Activated T-cell treated with anti-CD3 and anti-CD28 coated beads, Interleukin-2, amount 50 U/mL, for 4 hours (primary cell): Measurements from ENCODE around the gene COX19. TPM values are rescaled to one million over a fixed set of nuclear protein-coding genes. Genes with fewer than 3 reads are reported as not detected.
A peak's percentile ranks its signal among the peaks of the same experiment; 100 is the strongest.

Source experiments
- ATAC-seq, 2 donors: fragments of 200-7000 bp; cut with Tn5 transposase; one replicate each; pipeline ENCODE4 v1.10.0; 2021
- DNase-seq: peaks from one replicate; pipeline ENCODE4 v3.0.0-alpha.2; 2020
- H3K27me3 Mint-ChIP-seq: one replicate; pipeline ENCODE4 v1.8.0; 2021; ENCODE audit warnings: low read depth, mixed read lengths
- H3K36me3 Mint-ChIP-seq: one replicate; pipeline ENCODE4 v1.8.0; 2022; ENCODE audit warnings: mixed read lengths; ENCODE audit not compliant: insufficient read depth
- H3K4me1 Mint-ChIP-seq: one replicate; pipeline ENCODE4 v1.8.0; 2021; ENCODE audit warnings: low read depth, mixed read lengths
- H3K4me3 Mint-ChIP-seq: one replicate; pipeline ENCODE4 v1.8.0; 2021; ENCODE audit warnings: mild to moderate bottlenecking, moderate library complexity, mixed read lengths
- H3K9me3 Mint-ChIP-seq: one replicate; pipeline ENCODE4 v1.8.0; 2021; ENCODE audit warnings: mixed read lengths
- total RNA-seq, 3 donors: library from RNA; stranded (reverse); gene quantifications; one replicate each; pipeline ENCODE4 v1.2.1, GENCODE V29; 2021

The COX19 gene
- total RNA-seq, 3 donors from 2014 or later, result 17.5 to 19.0 (median 18.9) TPM

- H3K4me3 Mint-ChIP-seq, result peak overlapping the region; percentile 31
- H3K27me3 Mint-ChIP-seq, result no peaks in the 10 kb centered on the region
- peaks cover 43% of the 10 kb centered on the region for H3K4me1 Mint-ChIP-seq
- DNase-seq (no peak), ATAC-seq (no peak)
- no peaks in the 10 kb centered on the region for H3K9me3 Mint-ChIP-seq
- no peaks in the 10 kb centered on the region for H3K36me3 Mint-ChIP-seq
These were observed 54.3 kb downstream of the COX19 start for GRCh38 chr7:921071-921461.

- H3K4me3 Mint-ChIP-seq, result no peak overlapping the region
- H3K9me3 Mint-ChIP-seq, result no peaks in the 10 kb centered on the region
- no peaks in the 10 kb centered on the region for H3K27me3 Mint-ChIP-seq
- peaks cover 42% of the 10 kb centered on the region for H3K4me1 Mint-ChIP-seq
- no peaks in the 10 kb centered on the region for H3K36me3 Mint-ChIP-seq
- ATAC-seq, result no peak
- peak; percentile 28 for DNase-seq
These were observed 54.8 kb downstream of the COX19 start for GRCh38 chr7:920351-921070.

GRCh38 chr7:919924-920341 lies 55.4 kb downstream of the COX19 start:
- ATAC-seq (no peak), DNase-seq (no peak)
- Mint-ChIP-seq H3K4me1 (peaks cover 41% of the 10 kb centered on the region), H3K9me3 (no peaks in the 10 kb centered on the region), H3K4me3 (no peak overlapping the region), H3K27me3 (no peaks in the 10 kb centered on the region), H3K36me3 (no peaks in the 10 kb centered on the region)

- no peaks in the 10 kb centered on the region for H3K27me3 Mint-ChIP-seq
- DNase-seq (no peak), ATAC-seq (no peak)
- H3K9me3 Mint-ChIP-seq, result no peaks in the 10 kb centered on the region
- peaks cover 34% of the 10 kb centered on the region for H3K4me1 Mint-ChIP-seq
- H3K36me3 Mint-ChIP-seq, result no peaks in the 10 kb centered on the region
- H3K4me3 Mint-ChIP-seq, result no peak overlapping the region
These were observed 56.3 kb downstream of the COX19 start for GRCh38 chr7:919114-919442.

- Mint-ChIP-seq H3K27me3 (no peaks in the 10 kb centered on the region), H3K4me3 (no peak overlapping the region), H3K36me3 (no peaks in the 10 kb centered on the region), H3K4me1 (peaks cover 34% of the 10 kb centered on the region), H3K9me3 (no peaks in the 10 kb centered on the region)
- DNase-seq, result no peak
- ATAC-seq, result no peak
These were observed 56.8 kb downstream of the COX19 start for GRCh38 chr7:918441-919113.

GRCh38 chr7:918118-918425 lies 57.3 kb downstream of the COX19 start:
- no peak overlapping the region for H3K4me3 Mint-ChIP-seq
- no peak for ATAC-seq
- H3K36me3 Mint-ChIP-seq, result no peaks in the 10 kb centered on the region
- H3K4me1 Mint-ChIP-seq, result peaks cover 30% of the 10 kb centered on the region
- H3K9me3 Mint-ChIP-seq, result no peaks in the 10 kb centered on the region
- DNase-seq, result no peak
- H3K27me3 Mint-ChIP-seq, result no peaks in the 10 kb centered on the region

GRCh38 chr7:917255-918117 lies 57.9 kb downstream of the COX19 start:
- Mint-ChIP-seq H3K4me3 (no peak overlapping the region), H3K4me1 (peaks cover 26% of the 10 kb centered on the region), H3K36me3 (no peaks in the 10 kb centered on the region)

GRCh38 chr7:916291-916941 lies 58.9 kb downstream of the COX19 start:
- no peaks in the 10 kb centered on the region for H3K27me3 Mint-ChIP-seq
- no peak overlapping the region for H3K4me3 Mint-ChIP-seq
- no peak for ATAC-seq
- H3K36me3 Mint-ChIP-seq, result no peaks in the 10 kb centered on the region
- H3K4me1 Mint-ChIP-seq, result peaks cover 19% of the 10 kb centered on the region
- no peak for DNase-seq
- no peaks in the 10 kb centered on the region for H3K9me3 Mint-ChIP-seq

More at GRCh38 chr7:917255-918117, 57.9 kb downstream of the COX19 start:
- ATAC-seq, result no peak
- no peaks in the 10 kb centered on the region for H3K27me3 Mint-ChIP-seq
- H3K9me3 Mint-ChIP-seq, result no peaks in the 10 kb centered on the region
- DNase-seq, result no peak

Other genes with a start within 250 kb of the COX19 start
- 10 to 100 TPM; 52.3 to 69.3 (median 52.3) TPM for gene DNAAF5, start 248.8 kb downstream of the COX19 start, total RNA-seq
- gene PRKAR1B, start 248.3 kb downstream of the COX19 start, total RNA-seq, result 10 to 100 TPM; 38.8 to 58.6 (median 49.9) TPM
- gene SUN1, start 143.1 kb downstream of the COX19 start, total RNA-seq, result 10 to 100 TPM; 61.5 to 69.1 (median 63.0) TPM
- gene GET4, start 99.0 kb downstream of the COX19 start, total RNA-seq, result 10 to 100 TPM; 47.9 to 55.3 (median 52.1) TPM
- gene ADAP1, start 20.9 kb downstream of the COX19 start, total RNA-seq, result 10 to 100 TPM; 75.0 to 79.6 (median 79.5) TPM
- gene CYP2W1, start 7.6 kb upstream of the COX19 start, total RNA-seq, result not detected
- under 1 TPM in 2 of 3 donors, not detected in 1; 0.21 to 0.52 TPM for gene GPR146, start 69.0 kb upstream of the COX19 start, total RNA-seq
- under 1 TPM; 0.08 to 0.11 (median 0.08) TPM for gene GPER1, start 112.6 kb upstream of the COX19 start, total RNA-seq
- 10 to 100 TPM; 19.3 to 25.0 (median 22.3) TPM for gene ZFAND2A, start 184.6 kb upstream of the COX19 start, total RNA-seq